CD4-positive, alpha-beta T cell treated with Interleukin-21 for 1 hour (primary cell): ENCODE results near the gene STXBP6.
"Not testable (repeated sequence)": the region's sequence is repeated elsewhere in the genome, so short reads cannot be mapped to it uniquely, and the experiment has no call there.

Experiments used
- DNase-seq: peaks from one replicate; pipeline ENCODE4 v3.0.0-alpha.2; 2020

STXBP6 gene

GRCh38 chr14:24785698-24786097 lies 264.2 kb downstream of the STXBP6 start:
- no peak for DNase-seq

- no peak for DNase-seq
These were observed 265.0 kb downstream of the STXBP6 start for GRCh38 chr14:24784981-24785380.

DNA sequence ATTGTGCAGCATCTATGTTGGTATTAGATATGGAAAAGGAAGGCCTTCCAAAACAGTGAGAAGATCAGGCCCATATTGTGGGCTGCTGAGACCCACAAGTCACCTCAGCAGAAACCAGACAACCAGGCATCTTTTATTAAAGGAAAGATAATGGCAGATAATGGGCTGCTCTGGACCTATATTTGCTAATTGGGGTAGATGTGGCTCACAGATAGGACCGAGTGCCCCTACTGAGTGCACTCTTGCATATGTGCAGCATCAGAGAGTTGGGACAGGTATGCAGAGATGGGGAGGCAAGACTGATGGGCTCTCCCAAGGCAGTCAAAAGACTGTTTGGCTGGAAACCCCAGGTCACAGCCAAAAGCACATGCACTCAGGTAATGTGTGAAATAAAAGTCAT lies 266.2 kb downstream of the STXBP6 start:
- DNase-seq, result no peak

- DNase-seq, result no peak
These were observed 269.7 kb downstream of the STXBP6 start for GRCh38 chr14:24780281-24780680.

DNA sequence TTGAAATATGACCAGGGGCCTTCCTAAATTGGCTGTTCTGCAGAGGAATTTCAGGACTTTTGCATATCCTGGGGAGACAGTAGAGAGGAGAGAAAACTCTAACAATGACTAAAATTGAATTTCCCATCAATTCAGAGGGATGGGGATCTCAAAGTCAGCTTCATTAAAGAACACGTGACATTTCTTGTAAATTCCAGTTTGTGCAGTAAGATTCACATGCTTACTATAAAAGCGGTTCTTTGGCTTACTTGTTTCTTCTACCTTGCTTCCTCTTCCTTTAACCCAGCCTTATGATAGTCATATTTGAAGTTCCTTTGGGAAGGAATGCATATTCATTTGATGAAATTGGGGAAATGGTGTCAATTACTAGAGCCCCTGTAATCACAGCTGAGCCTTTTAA lies 272.3 kb downstream of the STXBP6 start:
- no peak for DNase-seq

- DNase-seq, result no peak
These were observed 274.0 kb downstream of the STXBP6 start for GRCh38 chr14:24775950-24776349.

DNA sequence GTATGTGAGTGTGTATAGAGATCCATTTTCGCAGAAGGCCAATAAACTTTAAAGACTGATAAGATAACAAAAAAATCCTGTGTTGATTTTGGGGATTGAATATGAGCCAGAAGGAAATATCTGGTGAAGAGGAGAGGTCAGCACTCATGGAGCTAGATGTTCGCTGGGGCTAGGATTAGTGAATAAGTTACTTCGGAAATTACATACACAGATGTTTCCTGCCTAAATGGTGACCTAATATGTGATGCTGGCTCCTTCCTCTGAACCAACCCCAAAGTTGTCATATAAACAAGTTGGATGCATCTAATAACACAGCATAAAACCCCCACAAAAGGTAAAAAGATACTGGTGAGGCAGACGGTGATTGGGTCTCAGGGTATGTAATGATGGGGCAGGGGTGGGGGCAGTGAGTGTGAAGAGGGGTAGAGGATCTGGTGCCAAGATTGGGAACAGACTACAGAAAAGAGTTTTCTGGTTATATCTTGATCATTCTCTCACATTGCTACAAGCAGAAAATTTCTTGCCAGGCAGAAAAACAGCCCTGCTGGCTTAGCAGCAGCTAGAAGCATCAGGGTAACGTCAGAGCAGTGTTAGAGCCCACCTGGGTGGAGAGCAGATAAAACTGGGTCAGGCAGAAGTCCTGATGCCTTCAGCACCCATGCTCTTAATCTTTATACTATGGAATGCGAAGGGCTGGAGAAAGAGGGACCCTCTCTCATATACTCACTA lies 275.6 kb downstream of the STXBP6 start:
- no peak for DNase-seq

GRCh38 chr14:24773564-24773963 lies 276.4 kb downstream of the STXBP6 start:
- DNase-seq, result not testable (repeated sequence)

DNA sequence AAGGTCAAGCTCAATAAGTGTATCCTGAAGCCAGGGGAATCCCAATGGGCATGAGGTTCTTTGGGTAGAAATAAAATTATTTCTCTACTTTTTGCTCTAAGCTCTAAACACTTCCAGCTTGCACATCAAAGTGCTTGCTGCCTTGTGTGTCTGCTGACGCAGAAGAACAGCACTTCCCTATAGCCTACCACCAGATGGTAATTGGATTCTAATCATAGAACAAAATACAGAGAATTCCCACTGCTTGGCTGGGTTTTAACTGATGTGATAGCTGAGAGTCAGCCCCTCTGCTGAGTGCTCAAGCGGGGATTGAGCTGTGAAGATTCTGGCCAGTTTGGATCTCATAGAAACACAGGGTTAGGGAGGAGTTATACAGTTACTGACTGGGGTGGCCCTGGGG lies 283.5 kb downstream of the STXBP6 start:
- no peak for DNase-seq

GRCh38 chr14:24761141-24761540 lies 288.8 kb downstream of the STXBP6 start:
- no peak for DNase-seq
